ENCODE results near the gene MPPED1. TPM values are rescaled to one million over a fixed set of nuclear protein-coding genes. Genes with fewer than 3 reads are reported as not detected.

Gene MPPED1, protein sequence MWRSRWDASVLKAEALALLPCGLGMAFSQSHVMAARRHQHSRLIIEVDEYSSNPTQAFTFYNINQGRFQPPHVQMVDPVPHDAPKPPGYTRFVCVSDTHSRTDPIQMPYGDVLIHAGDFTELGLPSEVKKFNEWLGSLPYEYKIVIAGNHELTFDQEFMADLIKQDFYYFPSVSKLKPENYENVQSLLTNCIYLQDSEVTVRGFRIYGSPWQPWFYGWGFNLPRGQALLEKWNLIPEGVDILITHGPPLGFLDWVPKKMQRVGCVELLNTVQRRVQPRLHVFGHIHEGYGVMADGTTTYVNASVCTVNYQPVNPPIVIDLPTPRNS
- not detected in 2 replicates for total RNA-seq
- not detected for polyA plus RNA-seq (2012)

DNA sequence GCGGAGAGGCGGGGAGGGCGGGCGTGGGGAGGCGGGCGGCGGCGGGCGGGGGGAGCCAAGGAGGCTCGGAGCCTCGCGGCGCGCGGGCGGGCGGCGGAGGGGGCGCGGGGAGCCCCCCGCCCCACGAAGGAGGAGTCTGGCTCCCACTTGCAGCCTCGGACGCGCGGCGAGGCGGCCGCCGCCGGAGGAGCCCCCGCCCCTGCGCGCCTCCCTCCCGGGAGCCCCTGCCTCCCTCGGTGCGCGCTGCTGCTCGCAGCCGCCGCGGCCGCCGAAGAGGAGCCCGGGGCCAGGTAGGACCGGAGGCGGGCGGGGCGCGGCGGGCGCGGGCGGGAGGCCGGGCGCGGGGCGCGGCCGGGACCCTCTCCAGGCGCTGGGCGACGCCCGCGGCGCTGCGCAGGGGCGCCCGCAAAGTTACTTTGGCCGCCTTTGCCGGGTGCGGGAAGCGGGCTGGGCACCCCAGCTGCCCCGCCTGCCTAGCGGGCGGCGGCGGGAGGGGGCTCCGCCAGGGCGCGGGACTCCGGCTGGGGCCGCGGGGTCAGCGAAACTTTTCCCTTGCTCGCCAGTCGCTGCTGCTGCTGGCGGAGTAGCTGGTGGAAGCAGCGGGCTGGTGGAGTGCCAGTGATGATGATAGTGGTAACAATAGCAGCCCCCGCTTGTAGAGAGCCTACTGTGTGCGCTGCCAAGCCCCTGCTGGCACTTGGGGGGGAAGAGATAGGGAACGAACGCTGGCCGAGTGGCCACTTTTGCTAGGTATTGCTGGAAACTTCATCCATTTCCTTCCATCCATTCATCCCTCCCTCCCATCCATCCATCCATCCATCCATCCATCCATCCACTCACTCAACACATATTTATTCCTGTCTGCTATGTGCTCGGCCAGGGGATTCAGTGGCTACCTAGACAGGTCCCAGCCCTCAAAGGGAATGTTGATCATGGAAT lies at the start of gene MPPED1:
Gene MPPED1 (plus strand): TSS at position 146 of the 939 bp plus-strand sequence. CDS start 12,972 bp downstream, outside the sequence.
- DNase-seq (ENCODE audit: low read depth): no peak

DNA sequence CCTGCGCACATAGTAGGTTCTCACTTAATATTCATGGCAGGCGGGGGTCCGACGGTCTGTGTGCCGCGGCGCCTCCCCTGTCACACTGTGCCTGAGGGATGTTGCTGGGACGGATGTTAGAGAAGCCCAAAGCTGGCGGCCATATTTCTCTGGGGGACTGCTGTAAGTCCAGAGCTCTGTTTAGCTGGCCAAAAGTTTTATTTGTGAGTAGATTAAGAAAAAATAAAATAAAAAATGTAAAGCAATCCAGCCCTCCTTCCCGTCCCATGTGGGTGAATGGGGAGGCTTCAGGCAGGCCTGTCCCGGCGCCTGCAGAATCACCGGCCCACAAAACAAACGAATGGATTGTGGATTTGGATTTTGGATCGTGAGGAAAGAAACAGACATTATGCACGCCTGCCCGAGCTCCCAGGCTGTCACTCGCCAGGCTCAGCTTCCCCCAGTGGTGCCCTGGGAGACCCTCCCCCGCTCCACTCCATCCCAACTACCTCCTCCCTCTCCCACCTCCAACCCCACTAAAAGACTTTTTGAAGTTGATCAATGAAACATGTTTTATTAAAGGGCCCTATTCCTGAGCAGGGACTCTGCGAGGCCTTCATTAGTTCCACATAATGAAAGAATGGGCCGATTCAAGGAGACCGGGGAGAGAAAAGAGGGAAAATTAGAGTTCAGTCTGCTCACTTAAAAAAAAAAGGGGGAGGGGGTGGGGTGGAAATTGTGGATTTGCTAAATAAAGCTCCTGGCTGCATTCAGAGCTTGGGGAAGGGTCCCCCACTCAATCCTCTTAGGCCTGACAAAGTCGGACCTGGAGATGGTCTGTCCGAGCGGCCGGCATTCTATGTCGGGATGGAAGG lies 48.3 kb upstream of the MPPED1 start:
- DNase-seq (ENCODE audit: low read depth): no peak

DNA sequence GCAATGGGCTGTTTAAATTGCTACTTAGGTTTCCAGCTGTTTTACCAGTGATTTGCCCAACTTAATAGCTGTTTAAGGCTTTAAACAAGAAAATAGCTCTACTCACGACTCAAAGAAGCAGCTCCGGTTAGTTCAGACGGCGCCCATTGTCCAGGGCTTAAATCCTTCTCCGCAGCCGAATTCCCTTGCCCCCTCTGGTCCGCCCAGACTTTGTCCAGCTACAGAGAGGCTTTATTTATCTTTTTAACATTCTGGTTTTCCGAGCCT lies 47.7 kb upstream of the MPPED1 start:
- DNase-seq (ENCODE audit: low read depth): no peak

DNA sequence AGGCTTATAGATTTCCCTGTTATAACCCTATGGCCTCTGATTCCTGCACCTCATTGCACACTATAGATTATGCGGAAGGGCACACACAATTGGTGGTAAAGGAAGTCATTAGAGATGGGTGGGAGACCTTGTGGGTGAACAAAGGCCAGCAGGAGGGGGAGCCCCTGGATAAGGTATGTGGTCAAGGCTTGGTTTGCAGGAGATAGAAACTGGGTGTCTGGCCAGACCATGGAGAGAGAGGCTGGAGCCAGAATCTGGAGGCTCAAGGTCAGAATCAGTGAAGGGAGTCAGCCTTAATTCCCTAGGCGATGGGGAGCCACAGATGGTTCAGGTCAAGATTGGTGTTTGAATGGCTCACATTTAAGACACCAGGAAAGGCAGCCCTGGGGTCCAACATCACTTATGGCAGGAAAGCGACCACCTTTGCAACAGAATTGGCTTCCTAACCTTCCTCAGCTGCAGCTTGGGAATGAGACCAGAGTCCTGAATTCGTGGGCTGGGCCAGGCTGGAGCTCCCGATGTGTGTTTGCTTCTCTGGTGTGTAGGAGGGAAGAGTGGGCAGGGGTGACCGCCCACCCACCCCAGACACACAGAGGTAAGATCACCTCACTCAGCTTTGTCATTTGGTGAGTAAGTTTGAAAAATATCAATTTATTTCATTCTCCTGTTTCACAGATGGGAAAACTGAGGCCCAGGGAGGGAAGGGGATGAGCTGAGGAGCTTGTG lies 45.9 kb upstream of the MPPED1 start:
- DNase-seq (ENCODE audit: low read depth): no peak

DNA sequence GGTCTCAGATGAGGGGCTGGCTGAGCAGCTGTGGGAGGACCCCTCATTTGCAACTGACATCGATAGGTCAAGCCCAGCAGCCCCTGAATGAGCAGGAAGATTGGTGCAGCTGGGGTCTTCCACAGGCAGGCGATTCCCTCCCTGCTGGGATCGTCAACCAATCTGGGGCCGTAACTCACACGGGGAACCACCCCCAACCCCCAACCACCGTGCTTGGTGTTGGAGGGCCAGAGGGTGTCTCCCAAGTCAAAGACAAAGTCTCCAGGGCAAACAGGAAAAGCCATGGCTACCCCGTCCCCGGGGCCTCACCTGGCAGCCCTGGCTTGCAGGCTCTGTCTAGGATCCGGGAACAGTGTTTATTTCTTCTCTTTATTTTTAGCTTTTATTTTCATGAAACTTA lies 41.8 kb upstream of the MPPED1 start:
- no peak for DNase-seq (ENCODE audit: low read depth)

DNA sequence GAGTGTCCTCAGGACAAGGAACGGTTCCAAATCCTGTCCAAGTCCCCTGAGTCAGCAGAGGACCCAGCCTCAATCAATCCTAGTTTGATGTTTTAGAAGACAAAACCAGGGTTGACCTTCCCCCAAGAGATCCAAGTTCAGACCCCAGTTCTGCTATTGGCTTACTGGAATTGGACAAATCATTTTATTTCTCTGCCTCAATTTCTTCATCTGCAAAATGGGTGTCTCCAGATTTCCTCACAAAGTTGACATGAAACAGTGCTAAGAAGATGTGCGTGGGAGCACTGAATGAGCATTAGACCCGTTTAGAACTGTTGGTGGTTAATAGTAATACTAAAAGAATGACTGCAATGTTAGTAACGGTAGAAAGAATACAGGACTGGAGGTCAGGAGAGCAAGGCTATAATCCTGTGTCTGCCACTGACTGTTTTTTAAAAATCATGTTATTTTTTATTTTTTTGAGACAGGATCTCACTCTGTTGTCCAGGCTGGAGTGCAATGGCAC lies 35.8 kb upstream of the MPPED1 start:
- no peak for DNase-seq (ENCODE audit: low read depth)

DNA sequence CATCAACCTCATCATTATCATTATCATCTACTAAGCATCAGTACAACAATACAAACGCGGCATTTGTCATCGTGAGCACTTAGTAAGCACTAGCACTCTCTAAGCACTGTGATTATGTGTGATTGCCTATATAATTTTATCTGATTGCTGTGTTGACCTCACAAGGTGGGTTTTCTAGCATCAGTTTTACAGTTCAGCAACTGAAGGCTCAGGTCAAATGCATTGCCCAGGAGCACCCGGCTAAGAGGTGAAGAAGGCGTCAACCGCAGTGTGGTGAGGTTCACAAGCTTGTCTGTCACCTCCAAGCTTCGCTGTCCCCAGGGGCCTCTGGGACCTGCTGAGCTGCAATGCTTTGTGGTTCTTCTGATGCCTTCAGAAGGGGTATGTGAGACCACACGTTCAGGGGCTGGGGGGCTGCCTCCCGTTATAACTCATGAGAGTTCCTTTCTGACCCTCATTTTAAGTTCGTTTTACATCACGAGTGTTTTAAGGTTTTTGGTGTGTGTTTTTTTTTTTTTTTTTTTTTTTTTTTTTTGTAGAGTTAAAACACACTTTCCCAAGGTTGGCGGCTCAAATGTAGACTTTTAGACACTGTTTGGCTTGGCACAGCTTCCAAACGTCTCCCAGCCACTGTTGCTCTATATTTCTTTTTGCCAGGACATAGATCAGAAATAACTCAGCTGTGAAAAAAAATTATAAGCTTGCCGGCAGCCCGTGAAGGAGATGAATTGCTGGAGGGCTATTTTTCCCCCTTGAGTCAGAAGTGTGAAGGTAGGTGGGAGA lies 34.9 kb upstream of the MPPED1 start:
- no peak for DNase-seq (ENCODE audit: low read depth)

DNA sequence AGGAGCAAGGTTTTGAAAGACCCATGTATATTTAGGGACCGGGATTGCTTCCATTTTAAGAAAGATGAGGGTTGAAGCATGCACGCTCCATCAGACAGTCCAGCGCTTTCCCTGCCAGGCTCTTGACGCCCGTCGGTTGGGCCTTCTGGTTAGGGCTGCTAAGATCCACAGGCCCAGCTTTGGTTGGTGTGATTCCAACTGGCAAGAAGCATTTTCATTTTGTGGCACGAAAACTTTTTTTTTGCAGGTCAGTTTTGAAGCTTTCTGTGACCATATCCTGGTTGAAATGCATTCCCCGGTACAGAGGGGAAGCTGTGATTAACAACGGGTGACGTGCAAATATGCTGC lies 34.3 kb upstream of the MPPED1 start:
- no peak for DNase-seq (ENCODE audit: low read depth)

DNA sequence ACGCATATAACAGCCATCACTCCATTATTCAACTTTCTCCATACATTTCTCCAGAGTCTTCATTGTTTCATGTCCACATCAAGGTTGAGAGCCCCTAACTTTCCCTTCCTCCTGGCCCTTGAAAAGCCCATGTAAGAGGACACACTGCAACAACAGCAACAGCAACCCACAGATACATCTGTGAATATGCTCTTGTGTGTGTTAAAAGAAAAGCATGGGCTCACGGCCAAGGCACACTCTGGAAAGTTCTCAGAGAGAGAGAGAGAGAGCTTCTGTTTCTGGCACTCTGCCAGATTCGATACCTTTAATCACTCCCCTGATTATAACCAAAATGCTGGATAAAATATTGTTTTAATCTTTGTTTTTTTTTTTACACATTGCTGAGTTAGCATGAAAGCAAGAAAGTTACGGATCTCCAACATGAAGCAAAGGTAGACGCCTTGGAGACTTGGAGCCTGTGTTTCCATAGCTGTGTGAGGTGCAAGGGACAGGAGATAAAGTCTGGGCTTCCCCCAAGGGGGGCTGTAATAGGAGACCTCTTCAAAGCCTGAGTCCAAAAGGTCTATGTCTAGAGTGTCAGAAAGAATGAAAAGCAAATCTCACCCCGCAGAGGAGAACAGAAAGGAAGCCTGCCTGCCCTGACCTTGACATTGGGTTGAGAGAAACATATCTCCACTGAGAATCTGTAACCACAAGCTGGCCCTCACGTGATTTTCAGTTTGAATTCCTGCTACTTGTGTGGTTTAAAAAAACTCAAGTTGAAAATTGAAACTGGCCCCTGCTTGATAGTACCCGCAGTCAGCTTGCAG lies 33.7 kb upstream of the MPPED1 start:
- peak; percentile 13 for DNase-seq (ENCODE audit: low read depth)

DNA sequence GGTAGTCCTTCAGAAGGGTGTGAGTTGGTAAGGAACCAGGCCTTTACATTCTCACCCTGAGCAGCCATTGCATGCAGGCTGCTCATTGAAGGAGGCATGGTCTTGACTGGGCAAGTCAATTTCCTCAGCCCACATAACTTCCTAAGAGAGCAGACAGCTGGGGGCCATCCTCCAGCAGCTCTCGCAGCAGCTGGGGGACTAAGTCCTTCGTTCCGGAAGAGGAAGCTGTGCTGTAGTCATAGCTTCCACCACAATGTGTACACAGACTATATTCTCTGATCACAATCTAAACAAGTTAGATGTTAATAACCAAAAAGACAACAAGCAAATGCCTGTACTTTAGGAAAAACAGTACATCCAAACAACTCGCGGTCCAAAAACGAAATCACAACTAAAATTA lies 30.1 kb upstream of the MPPED1 start:
- DNase-seq (ENCODE audit: low read depth): no peak

DNA sequence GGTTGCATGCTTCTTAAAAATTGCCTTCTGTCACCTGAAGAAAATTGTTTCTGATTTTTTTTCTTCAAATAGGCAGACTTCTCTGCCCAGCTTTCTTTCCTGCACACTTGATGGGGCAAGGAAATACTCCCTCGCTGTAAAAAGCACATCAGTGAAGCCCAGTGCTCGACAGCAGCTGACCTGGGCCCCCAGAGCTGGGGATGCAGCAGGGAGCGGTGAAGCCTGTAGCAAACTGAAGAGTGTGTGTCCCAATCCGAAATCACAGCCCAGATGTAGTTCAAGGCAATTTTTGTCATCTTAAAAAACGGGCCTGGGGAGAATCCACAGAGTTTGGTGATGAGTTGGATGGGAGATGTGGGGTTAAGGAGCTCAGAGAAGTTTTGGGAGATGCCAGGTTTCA lies 27.0 kb upstream of the MPPED1 start:
- no peak for DNase-seq (ENCODE audit: low read depth)

DNA sequence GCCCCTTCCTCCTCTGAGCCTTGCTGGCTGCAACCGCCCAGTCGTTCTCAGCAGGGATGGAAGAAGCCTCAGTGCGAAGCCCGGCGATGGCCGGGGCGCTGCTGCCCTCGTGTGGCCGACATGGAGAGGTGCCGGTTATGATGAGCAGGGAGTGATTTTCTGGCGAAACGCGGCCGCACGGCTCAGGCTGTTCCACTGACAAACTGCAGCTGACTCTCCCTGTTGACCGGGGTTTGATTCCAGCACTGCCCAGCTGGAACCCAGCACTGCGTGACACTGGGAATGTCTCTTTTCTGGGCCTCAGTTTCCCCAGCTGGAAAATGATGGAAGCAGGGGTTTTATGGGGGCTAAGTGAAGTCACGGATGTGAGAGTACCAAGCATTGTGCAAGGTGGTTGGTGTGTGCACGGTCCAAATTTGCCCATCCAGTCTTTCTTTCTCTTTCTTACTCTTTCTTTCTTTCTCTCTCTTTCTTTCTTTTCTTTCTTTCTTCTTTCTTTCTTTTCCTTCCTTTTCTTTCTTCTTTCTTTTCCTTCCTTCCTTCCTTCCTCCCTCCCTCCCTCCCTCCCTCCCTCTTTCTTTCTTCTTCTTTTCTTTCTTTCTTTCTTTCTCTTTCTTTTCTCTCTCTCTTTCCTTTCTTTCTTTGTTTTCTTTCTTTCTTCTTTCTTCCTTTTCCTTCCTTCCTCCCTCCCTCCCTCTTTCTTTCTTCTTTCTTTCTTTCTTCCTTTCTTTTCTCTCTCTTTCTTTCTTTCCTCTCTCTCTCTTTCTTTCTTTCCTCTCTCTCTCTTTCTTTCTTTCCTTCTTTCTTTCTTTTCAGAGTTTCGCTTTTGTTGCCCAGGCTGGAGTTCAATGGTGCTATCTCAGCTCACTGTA lies 25.8 kb upstream of the MPPED1 start:
- DNase-seq (ENCODE audit: low read depth): peak; percentile 78

DNA sequence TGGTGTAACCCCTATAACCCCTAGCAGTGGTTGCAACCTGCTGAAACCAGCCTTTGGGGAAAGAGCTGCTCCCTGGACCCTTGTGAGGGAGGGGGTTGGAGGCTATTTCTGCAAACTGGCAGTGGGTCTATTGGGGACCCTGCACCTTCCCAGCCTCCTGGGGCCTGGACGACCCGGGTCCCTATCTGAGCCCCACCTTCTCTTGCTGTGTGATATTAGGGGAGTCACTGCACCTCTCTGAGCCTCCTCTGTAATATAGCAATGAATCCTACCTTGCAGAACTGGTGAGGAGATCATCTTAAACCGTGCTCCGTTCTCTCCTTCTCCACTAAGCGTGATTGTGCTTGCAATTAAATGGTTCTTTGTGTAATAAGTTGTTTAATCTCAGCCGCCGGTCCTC lies 24.0 kb upstream of the MPPED1 start:
- DNase-seq (ENCODE audit: low read depth): no peak

DNA sequence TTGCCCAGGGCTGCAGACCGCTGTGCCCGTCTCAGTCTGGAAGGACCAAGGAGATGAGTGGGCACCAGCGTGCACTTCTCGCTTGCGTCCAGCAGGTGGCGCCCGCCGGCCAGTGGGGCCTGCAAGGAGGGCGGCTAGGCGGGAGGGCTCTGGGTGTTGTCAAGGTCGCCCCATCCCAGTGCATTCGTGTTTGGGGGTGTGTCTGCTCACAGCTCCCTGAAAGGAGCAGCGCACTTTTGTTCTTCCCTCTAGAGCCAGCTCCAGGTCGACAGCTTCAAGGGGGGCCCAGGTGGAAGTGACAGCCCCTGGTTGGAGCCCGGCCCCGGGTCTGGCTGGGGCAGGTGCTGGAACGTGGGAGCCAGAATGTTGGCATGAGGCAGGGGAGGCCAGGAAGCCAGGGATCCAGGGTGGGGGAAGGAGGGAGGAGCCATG lies 23.4 kb upstream of the MPPED1 start:
- DNase-seq (ENCODE audit: low read depth): peak; percentile 56

DNA sequence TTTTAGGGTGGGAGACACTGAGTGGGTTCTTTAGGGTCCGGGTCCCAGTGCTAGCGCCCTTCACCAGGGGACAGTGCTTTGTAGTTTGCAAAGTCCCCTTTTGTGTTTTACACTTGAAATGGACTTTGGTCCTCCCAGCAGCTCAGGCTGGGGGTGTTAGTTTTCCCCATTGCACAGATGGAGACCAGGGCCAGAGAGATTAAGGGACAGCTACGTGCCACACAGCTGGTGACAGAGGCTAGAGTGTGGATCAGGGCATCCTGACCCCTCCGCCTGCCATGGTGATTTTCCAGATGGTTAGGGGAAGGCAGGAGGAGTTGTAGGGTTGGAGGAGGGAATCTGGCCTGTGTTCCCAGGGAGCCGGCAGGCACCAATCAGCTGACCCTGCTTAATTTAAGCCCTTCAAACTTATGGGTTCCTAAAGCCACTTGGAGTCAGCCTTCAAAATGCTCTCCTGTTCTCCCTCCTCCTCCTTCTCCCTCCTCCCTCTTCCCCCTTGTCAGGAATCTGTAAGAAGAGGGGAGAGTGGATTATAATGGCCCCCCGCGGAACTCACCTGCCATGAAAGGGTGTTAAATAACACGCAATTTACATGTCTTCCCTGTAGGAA lies 22.5 kb upstream of the MPPED1 start:
- DNase-seq (ENCODE audit: low read depth): no peak

DNA sequence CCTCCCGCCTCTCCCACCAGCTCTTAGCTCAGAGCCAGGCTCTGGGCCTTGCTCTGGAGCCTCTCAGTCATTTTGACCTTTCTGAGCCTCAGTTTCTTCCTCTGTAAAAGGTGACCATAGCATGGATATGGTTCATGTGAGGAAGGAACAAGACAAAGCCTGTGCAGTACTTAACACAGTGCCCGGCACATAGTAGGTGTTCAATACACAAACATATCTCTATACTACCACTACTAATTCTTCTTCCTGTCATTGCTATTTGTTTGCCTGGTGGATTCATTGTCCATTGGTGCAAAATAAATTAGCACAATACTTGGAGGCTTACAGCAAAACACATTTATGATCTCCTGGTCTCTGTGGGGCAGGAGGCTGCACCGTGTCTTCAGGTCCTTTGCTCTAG lies 21.6 kb upstream of the MPPED1 start:
- no peak for DNase-seq (ENCODE audit: low read depth)

DNA sequence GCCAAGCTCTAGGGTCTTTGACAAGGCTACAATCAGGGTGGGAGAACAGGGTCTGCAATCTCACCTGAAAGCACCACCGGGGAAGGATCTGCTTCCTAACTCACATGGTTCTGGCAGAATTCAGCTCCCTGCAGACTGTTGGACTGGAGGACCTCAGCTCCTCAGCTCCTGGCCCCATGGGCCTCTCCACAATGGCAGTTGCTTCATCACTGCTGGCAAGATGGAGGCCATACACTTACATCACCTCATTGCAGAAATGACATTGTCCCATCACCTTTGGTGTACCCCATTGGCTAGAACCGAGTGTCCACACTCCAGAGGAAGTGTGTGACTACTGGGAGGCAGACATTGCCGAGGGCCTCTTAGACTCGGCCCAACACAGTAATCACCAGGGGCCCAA lies 20.9 kb upstream of the MPPED1 start:
- no peak for DNase-seq (ENCODE audit: low read depth)

DNA sequence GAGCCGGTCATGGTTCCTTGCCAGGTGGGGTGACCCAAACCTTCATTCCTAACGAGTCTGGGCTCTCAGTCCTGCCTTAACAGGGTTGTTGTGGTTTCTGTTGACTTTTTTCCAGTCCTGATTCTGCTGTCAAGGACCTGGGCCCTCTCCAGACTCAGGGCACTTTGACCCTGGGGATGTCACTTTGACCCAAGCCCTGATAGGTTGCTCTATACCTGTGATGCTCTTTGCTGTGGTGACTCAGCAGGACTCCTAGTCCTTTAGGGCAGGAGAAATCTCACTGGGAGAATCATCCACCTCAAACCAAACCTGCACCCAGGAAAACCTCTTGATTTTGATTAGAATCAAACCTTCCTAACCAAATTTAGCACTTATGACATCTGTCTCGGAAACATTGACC lies 20.5 kb upstream of the MPPED1 start:
- DNase-seq (ENCODE audit: low read depth): no peak
